ENCODE data around the gene RPRD1A. TPM values are rescaled to one million over a fixed set of nuclear protein-coding genes. Genes with fewer than 3 reads are reported as not detected.

RPRD1A gene
- total and polyA plus RNA-seq, 7 experiments from 2014 or later, result 11.8 to 51.3 (median 27.6) TPM

DNA sequence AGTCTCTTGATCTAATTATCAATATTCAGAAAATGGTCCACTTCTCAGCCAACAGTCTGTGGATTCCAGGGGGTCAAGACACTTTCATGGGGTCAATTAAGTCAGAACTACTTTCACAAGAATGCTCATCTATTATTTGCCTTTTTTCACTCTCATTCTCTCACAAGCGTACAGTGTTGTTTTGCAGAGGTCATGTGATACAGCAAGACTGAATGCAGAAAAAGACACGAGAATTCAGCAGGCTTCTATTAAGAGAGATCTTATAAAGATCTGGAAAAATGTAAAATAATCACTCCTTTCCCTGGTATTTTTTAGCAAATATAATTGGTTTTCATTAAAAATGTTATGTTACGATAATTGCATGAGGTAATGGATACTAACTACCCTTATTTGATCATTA, 8.7 kb downstream of the RPRD1A start:
- Histone ChIP-seq H3K36me3 (ENCODE audit: control insufficient read depth in 2 of 3, insufficient read depth in 3 of 3, low read length in 3 of 3) (no peaks in the 10 kb centered on the region), H3K9me3 (ENCODE audit: control insufficient read depth in 2 of 3, low read length in 3 of 3) (no peaks in the 10 kb centered on the region), H3K4me3 (ENCODE audit: low read length) (no peak overlapping the region), H3K27ac (ENCODE audit: low read depth, low read length) (no peak overlapping the region), H3K4me1 (ENCODE audit: control insufficient read depth in 2 of 2, insufficient read depth in 2 of 2, low read length in 2 of 2) (no peaks in the 10 kb centered on the region), H3K27me3 (ENCODE audit: control insufficient read depth in 2 of 2, insufficient read depth in 2 of 2, low read length in 2 of 2) (no peaks in the 10 kb centered on the region)
- intact Hi-C loops (cut with micrococcal nuclease), result no loop called here
- Mint-ChIP-seq H3K4me3 (peak overlapping the region in 1 of 10 donors; percentile 37), H3K27me3 (no peaks in the 10 kb centered on the region), H3K9me3 (peaks cover 0 to 2% (median 0%) of the 10 kb centered on the region in 11 donors), H3K36me3 (peaks cover 4 to 20% (median 17%) of the 10 kb centered on the region in 5 donors), H3K4me1 (peaks cover 9 to 71% (median 60%) of the 10 kb centered on the region in 7 donors), H3K27ac (peak overlapping the region in 1 of 9 donors; percentile 43)
- no peak for ATAC-seq
- DNase-seq, result no peak
- ChIA-PET POLR2A (no interaction called here), CTCF (no interaction called here)

- ATAC-seq, result no peak
- ChIA-PET CTCF (no interaction called here), POLR2A (no interaction called here)
- Histone ChIP-seq H3K27me3 (ENCODE audit: control insufficient read depth in 2 of 2, insufficient read depth in 2 of 2, low read length in 2 of 2) (no peaks in the 10 kb centered on the region), H3K27ac (ENCODE audit: low read depth, low read length) (no peak overlapping the region), H3K36me3 (ENCODE audit: control insufficient read depth in 2 of 3, insufficient read depth in 3 of 3, low read length in 3 of 3) (no peaks in the 10 kb centered on the region), H3K4me1 (ENCODE audit: control insufficient read depth in 2 of 2, insufficient read depth in 2 of 2, low read length in 2 of 2) (no peaks in the 10 kb centered on the region), H3K4me3 (ENCODE audit: low read length) (no peak overlapping the region), H3K9me3 (ENCODE audit: control insufficient read depth in 2 of 3, low read length in 3 of 3) (no peaks in the 10 kb centered on the region)
- Mint-ChIP-seq H3K27me3 (no peaks in the 10 kb centered on the region), H3K27ac (peak overlapping the region in 2 of 9 donors; percentile 5 to 12), H3K36me3 (peaks cover 12 to 58% (median 46%) of the 10 kb centered on the region in 5 donors), H3K9me3 (peaks cover 0 to 47% (median 15%) of the 10 kb centered on the region in 11 donors), H3K4me3 (peak overlapping the region in 5 of 10 donors; percentile 1 to 53 (median 33)), H3K4me1 (peaks cover 2 to 73% (median 54%) of the 10 kb centered on the region in 7 donors)
- intact Hi-C loops (cut with micrococcal nuclease), result loop anchor here in 1 of 2 donors (2.0 kb wide), 1 partner anchor 15 kb away; the partner anchor contains the start of gene RPRD1A
- DNase-seq, result no peak
Measured at GRCh38 chr18:36051760-36052159, 15.6 kb downstream of the RPRD1A start.

GRCh38 chr18:36050479-36050878, 16.9 kb downstream of the RPRD1A start:
- ChIA-PET CTCF (no interaction called here), POLR2A (no interaction called here)
- Mint-ChIP-seq H3K27ac (no peak overlapping the region), H3K27me3 (no peaks in the 10 kb centered on the region), H3K4me1 (peaks cover 2 to 76% (median 63%) of the 10 kb centered on the region in 7 donors), H3K4me3 (peak overlapping the region in 1 of 10 donors; percentile 18), H3K9me3 (peaks cover 0 to 50% (median 15%) of the 10 kb centered on the region in 11 donors), H3K36me3 (peaks cover 12 to 57% (median 54%) of the 10 kb centered on the region in 5 donors)
- Histone ChIP-seq H3K27me3 (ENCODE audit: control insufficient read depth in 2 of 2, insufficient read depth in 2 of 2, low read length in 2 of 2) (no peaks in the 10 kb centered on the region), H3K4me1 (ENCODE audit: control insufficient read depth in 2 of 2, insufficient read depth in 2 of 2, low read length in 2 of 2) (peaks cover 0 to 3% of the 10 kb centered on the region in 2 donors), H3K27ac (ENCODE audit: low read depth, low read length) (no peak overlapping the region), H3K4me3 (ENCODE audit: low read length) (no peak overlapping the region), H3K9me3 (ENCODE audit: control insufficient read depth in 2 of 3, low read length in 3 of 3) (no peaks in the 10 kb centered on the region), H3K36me3 (ENCODE audit: control insufficient read depth in 2 of 3, insufficient read depth in 3 of 3, low read length in 3 of 3) (no peaks in the 10 kb centered on the region)
- DNase-seq (no peak), ATAC-seq (no peak)
- intact Hi-C loops (cut with micrococcal nuclease), result loop anchor here in 1 of 2 donors (2.0 kb wide), 1 partner anchor 16 kb away; the partner anchor contains the start of gene RPRD1A

DNA sequence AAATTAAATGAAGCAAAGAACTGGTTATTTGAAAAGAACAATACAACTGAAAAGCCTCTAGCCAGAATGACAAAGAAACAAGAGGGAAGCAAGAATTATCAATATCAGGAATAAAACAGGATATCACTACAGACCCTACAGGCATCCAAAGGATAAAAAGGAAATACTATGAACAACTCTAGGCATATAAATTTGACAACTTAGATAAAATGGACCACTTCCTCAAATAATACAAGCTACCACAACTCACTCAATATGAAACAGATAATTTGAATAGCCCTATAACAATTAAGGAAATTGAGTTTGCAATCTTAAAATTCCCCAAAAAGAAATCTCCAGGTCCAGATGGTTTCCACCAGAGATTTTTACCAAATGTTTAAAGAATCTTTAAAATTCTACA, 19.8 kb downstream of the RPRD1A start:
- peaks cover 0 to 9% of the 10 kb centered on the region in 2 donors for H3K4me1 ChIP-seq (ENCODE audit: control insufficient read depth in 2 of 2, insufficient read depth in 2 of 2, low read length in 2 of 2)

GRCh38 chr18:36046898-36047297, 20.5 kb downstream of the RPRD1A start:
- no peak overlapping the region for H3K27ac ChIP-seq (ENCODE audit: low read depth, low read length)
- no peaks in the 10 kb centered on the region for H3K27me3 ChIP-seq (ENCODE audit: control insufficient read depth in 2 of 2, insufficient read depth in 2 of 2, low read length in 2 of 2)
- no peak overlapping the region for H3K4me3 ChIP-seq (ENCODE audit: low read length)
- no peaks in the 10 kb centered on the region for H3K9me3 ChIP-seq (ENCODE audit: control insufficient read depth in 2 of 3, low read length in 3 of 3)
- Mint-ChIP-seq H3K27me3 (no peaks in the 10 kb centered on the region), H3K9me3 (peaks cover 0 to 37% (median 12%) of the 10 kb centered on the region in 11 donors), H3K27ac (no peak overlapping the region), H3K4me1 (peaks cover 5 to 81% (median 70%) of the 10 kb centered on the region in 7 donors), H3K36me3 (peaks cover 4 to 35% (median 28%) of the 10 kb centered on the region in 5 donors), H3K4me3 (peak overlapping the region in 2 of 10 donors; percentile 13 to 54)
- no peak for ATAC-seq
- ChIA-PET CTCF (no interaction called here), POLR2A (interaction anchor here (0.6 kb wide), 1 partner anchor 93 kb away, joined by 3 read pairs; no protein-coding TSS in a partner anchor)
- intact Hi-C loops (cut with micrococcal nuclease), result no loop called here
- no peaks in the 10 kb centered on the region for H3K36me3 ChIP-seq (ENCODE audit: control insufficient read depth in 2 of 3, insufficient read depth in 3 of 3, low read length in 3 of 3)
- H3K4me1 ChIP-seq (ENCODE audit: control insufficient read depth in 2 of 2, insufficient read depth in 2 of 2, low read length in 2 of 2), result peaks cover 0 to 10% of the 10 kb centered on the region in 2 donors
- no peak for DNase-seq

More for the DNA sequence above, 19.8 kb downstream of the RPRD1A start:
- intact Hi-C loops (cut with micrococcal nuclease), result no loop called here
- Histone ChIP-seq H3K36me3 (ENCODE audit: control insufficient read depth in 2 of 3, insufficient read depth in 3 of 3, low read length in 3 of 3) (no peaks in the 10 kb centered on the region), H3K9me3 (ENCODE audit: control insufficient read depth in 2 of 3, low read length in 3 of 3) (no peaks in the 10 kb centered on the region), H3K27me3 (ENCODE audit: control insufficient read depth in 2 of 2, insufficient read depth in 2 of 2, low read length in 2 of 2) (no peaks in the 10 kb centered on the region), H3K4me3 (ENCODE audit: low read length) (no peak overlapping the region), H3K27ac (ENCODE audit: low read depth, low read length) (no peak overlapping the region)
- ChIA-PET CTCF (no interaction called here), POLR2A (interaction anchor here (0.6 kb wide), 1 partner anchor 92 kb away, joined by 3 read pairs; no protein-coding TSS in a partner anchor)
- Mint-ChIP-seq H3K27me3 (no peaks in the 10 kb centered on the region), H3K36me3 (peaks cover 5 to 36% (median 34%) of the 10 kb centered on the region in 5 donors), H3K4me1 (peaks cover 4 to 81% (median 68%) of the 10 kb centered on the region in 7 donors), H3K27ac (no peak overlapping the region), H3K9me3 (peaks cover 0 to 43% (median 14%) of the 10 kb centered on the region in 11 donors), H3K4me3 (peak overlapping the region in 2 of 10 donors; percentile 12 to 13)
- ATAC-seq, result no peak
- no peak for DNase-seq

- no peaks in the 10 kb centered on the region for H3K9me3 ChIP-seq (ENCODE audit: control insufficient read depth in 2 of 3, low read length in 3 of 3)
- ATAC-seq (no peak), DNase-seq (no peak)
- no peak overlapping the region for H3K4me3 ChIP-seq (ENCODE audit: low read length)
- no peaks in the 10 kb centered on the region for H3K27me3 ChIP-seq (ENCODE audit: control insufficient read depth in 2 of 2, insufficient read depth in 2 of 2, low read length in 2 of 2)
- peaks cover 0 to 30% (median 8%) of the 10 kb centered on the region in 11 donors for H3K9me3 Mint-ChIP-seq
- H3K4me1 ChIP-seq (ENCODE audit: control insufficient read depth in 2 of 2, insufficient read depth in 2 of 2, low read length in 2 of 2), result peaks cover 0 to 10% of the 10 kb centered on the region in 2 donors
- H3K4me3 Mint-ChIP-seq, result peak overlapping the region in 1 of 10 donors; percentile 54
- ChIA-PET CTCF (no interaction called here), POLR2A (no interaction called here)
- H3K36me3 Mint-ChIP-seq, result peaks cover 0 to 34% (median 27%) of the 10 kb centered on the region in 5 donors
- intact Hi-C loops (cut with micrococcal nuclease), result no loop called here
- H3K27ac ChIP-seq (ENCODE audit: low read depth, low read length), result no peak overlapping the region
- H3K27me3 Mint-ChIP-seq, result no peaks in the 10 kb centered on the region
- no peaks in the 10 kb centered on the region for H3K36me3 ChIP-seq (ENCODE audit: control insufficient read depth in 2 of 3, insufficient read depth in 3 of 3, low read length in 3 of 3)
- H3K4me1 Mint-ChIP-seq, result peaks cover 8 to 87% (median 72%) of the 10 kb centered on the region in 7 donors
- peak overlapping the region in 1 of 9 donors; percentile 9 for H3K27ac Mint-ChIP-seq
Measured at GRCh38 chr18:36045241-36045991, 21.9 kb downstream of the RPRD1A start.

Measured in naive thymus-derived CD4-positive, alpha-beta T cell (primary cell).